Upper lobe of left lung (tissue), 4 donors: ENCODE data around the gene BEND6.

Experiments
- CTCF ChIP-seq, 6 experiments: fragments of 450-650 bp in 4 of 6; fragments of 200-600 bp in 2 of 6; sonication (generic) in 2 of 6; IDR thresholded peaks; one replicate each; pipeline ENCODE4 v1.5.1; 2016 to 2019; ENCODE audit warnings: antibody characterized with exemption in 6 of 6
- POLR2A ChIP-seq, 4 donors: fragments of 450-650 bp; IDR thresholded peaks; one replicate each; pipeline ENCODE4 v1.5.1; 2016 to 2017; ENCODE audit warnings: antibody characterized with exemption in 4 of 4, mild to moderate bottlenecking in 2 of 4

- TF ChIP-seq CTCF (IDR thresholded peaks at IDR 0.05) (no peak), POLR2A (IDR thresholded peaks at IDR 0.05) (no peak)
Observed at GRCh38 chr6:56992036-56992435, 37.1 kb downstream of the BEND6 start.
